ENCODE data around the gene MT1F. TPM values are rescaled to one million over a fixed set of nuclear protein-coding genes. Genes with fewer than 3 reads are reported as not detected.

MT1F gene
- total RNA-seq, 1 donor from 2014 or later, result not detected

DNA sequence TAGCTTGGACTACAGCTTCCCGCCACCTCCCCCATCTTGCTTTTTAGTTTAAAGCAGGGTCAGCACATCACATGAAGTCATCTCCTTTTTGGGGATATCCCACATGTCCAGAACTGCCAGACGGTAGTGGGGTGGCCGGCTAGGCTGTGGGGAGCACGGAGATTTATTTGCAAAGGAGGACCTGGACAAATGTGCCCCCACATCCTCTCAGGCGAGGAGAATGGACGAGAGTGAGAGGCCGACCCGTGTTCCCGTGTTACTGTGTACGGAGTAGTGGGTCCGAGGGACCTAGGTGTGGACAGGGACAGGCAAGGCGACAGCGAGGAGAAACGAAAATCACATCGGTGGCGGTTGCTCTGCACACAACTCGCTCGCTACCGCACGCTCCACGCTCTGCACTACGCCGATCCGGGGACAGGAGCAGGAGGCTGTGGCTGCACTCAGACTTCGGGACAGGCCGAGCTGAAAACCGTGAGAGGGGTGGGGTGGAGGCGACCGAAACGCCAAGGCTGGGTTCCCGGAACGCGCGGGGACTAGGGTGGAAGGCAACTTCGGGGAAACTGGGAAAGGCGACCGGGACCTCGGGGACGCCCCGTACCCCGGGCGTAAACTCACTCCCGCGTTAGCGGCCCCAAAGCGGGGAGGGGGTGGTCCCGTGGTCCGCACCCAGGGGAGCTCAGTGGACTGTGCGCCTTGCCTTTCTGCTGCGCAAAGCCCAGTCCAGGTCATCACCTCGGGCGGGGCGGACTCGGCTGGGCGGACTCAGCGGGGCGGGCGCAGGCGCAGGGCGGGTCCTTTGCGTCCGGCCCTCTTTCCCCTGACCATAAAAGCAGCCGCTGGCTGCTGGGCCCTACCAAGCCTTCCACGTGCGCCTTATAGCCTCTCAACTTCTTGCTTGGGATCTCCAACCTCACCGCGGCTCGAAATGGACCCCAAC lies 19.7 kb upstream of the MT1F start, which contains the start of gene MT1A:
Gene MT1A, plus strand, starts transcription at position 853 of the 937 bp plus-strand sequence. Its CDS starts 73 bp downstream, at position 926.
- no peak within 1 kb of the TSS for H3K27ac ChIP-seq (ENCODE audit: low read depth, low read length)
- peaks cover 16% of the 10 kb centered on the region for H3K4me1 ChIP-seq (ENCODE audit: insufficient read depth, low read length)
- TF ChIP-seq CTCF (IDR thresholded peaks at IDR 0.05; ENCODE audit: insufficient read depth, low read depth, low read length), result no peak
- peak; percentile 97 for TF ChIP-seq EZH2 (IDR thresholded peaks at IDR 0.05; ENCODE audit: insufficient read depth, low read length)
- H3K9me3 Mint-ChIP-seq (ENCODE audit: unreplicated experiment), result peaks cover 2% of the 10 kb centered on the region
- no peaks in the 10 kb centered on the region for H4K20me1 ChIP-seq (ENCODE audit: insufficient read depth, low read length)
- FAIRE-seq (no peak), DNase-seq (ENCODE audit: low read depth) (peak; percentile 26)
- peak within 1 kb of the TSS; percentile 90 for H2AFZ ChIP-seq (ENCODE audit: low read depth, low read length)
- H3K9me3 ChIP-seq (ENCODE audit: insufficient read depth, low read depth, low read length), result no peaks in the 10 kb centered on the region
- peaks cover 94% of the 10 kb centered on the region for H3K27me3 Mint-ChIP-seq (ENCODE audit: low read depth, unreplicated experiment)
- H3K27me3 ChIP-seq (ENCODE audit: insufficient read depth, low read length), result peaks cover 99% of the 10 kb centered on the region
- peak within 1 kb of the TSS; percentile 57 for H3K4me3 ChIP-seq (ENCODE audit: insufficient read depth, low read depth, low read length)
- no peaks in the 10 kb centered on the region for H3K36me3 Mint-ChIP-seq (ENCODE audit: low read depth, unreplicated experiment)
- H3K36me3 ChIP-seq (ENCODE audit: insufficient read depth, low read length), result no peaks in the 10 kb centered on the region
- H3K4me3 Mint-ChIP-seq (ENCODE audit: unreplicated experiment), result peak within 1 kb of the TSS; percentile 73
- H3K4me1 Mint-ChIP-seq (ENCODE audit: low read depth, unreplicated experiment), result peaks cover 4% of the 10 kb centered on the region
- no peak within 1 kb of the TSS for H3K27ac Mint-ChIP-seq (ENCODE audit: unreplicated experiment)
- H3K79me2 ChIP-seq (ENCODE audit: insufficient read depth, low read length), result no peaks in the 10 kb centered on the region
- H3K4me2 ChIP-seq (ENCODE audit: low read length), result peak within 1 kb of the TSS; percentile 92
- peak within 1 kb of the TSS; percentile 31 for H3K9ac ChIP-seq (ENCODE audit: low read length)

DNA sequence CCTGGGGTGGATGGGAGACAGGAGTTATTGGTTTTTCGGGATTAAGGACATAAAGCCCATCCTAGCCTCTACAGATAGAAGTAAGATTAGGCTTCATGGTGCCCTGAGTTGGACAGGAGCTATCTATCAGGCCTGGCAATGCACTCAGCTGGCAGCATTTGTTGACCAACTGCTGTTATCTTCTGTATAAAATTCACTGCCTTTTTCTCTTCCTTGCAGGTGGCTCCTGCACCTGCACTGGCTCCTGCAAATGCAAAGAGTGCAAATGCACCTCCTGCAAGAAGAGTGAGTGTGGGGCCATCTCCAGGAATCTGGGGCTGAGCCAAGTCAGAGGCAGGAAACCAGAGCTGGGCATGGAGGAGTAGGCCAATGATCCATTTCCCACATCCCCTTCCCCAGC lies 18.7 kb upstream of the MT1F start:
- no peaks in the 10 kb centered on the region for H3K79me2 ChIP-seq (ENCODE audit: insufficient read depth, low read length)
- no peaks in the 10 kb centered on the region for H4K20me1 ChIP-seq (ENCODE audit: insufficient read depth, low read length)
- TF ChIP-seq EZH2 (IDR thresholded peaks at IDR 0.05; ENCODE audit: insufficient read depth, low read length) (no peak), CTCF (IDR thresholded peaks at IDR 0.05; ENCODE audit: insufficient read depth, low read depth, low read length) (no peak)
- no peak overlapping the region for H2AFZ ChIP-seq (ENCODE audit: low read depth, low read length)
- no peak overlapping the region for H3K9ac ChIP-seq (ENCODE audit: low read length)
- no peaks in the 10 kb centered on the region for H3K9me3 ChIP-seq (ENCODE audit: insufficient read depth, low read depth, low read length)
- H3K9me3 Mint-ChIP-seq (ENCODE audit: unreplicated experiment), result no peaks in the 10 kb centered on the region
- H3K4me3 Mint-ChIP-seq (ENCODE audit: unreplicated experiment), result no peak overlapping the region
- no peak overlapping the region for H3K4me3 ChIP-seq (ENCODE audit: insufficient read depth, low read depth, low read length)
- H3K4me1 ChIP-seq (ENCODE audit: insufficient read depth, low read length), result peaks cover 24% of the 10 kb centered on the region
- peaks cover 91% of the 10 kb centered on the region for H3K27me3 Mint-ChIP-seq (ENCODE audit: low read depth, unreplicated experiment)
- FAIRE-seq (no peak), DNase-seq (ENCODE audit: low read depth) (no peak)
- H3K27ac Mint-ChIP-seq (ENCODE audit: unreplicated experiment), result no peak overlapping the region
- H3K36me3 Mint-ChIP-seq (ENCODE audit: low read depth, unreplicated experiment), result no peaks in the 10 kb centered on the region
- H3K36me3 ChIP-seq (ENCODE audit: insufficient read depth, low read length), result no peaks in the 10 kb centered on the region
- peaks cover 99% of the 10 kb centered on the region for H3K27me3 ChIP-seq (ENCODE audit: insufficient read depth, low read length)
- H3K4me2 ChIP-seq (ENCODE audit: low read length), result no peak overlapping the region
- H3K4me1 Mint-ChIP-seq (ENCODE audit: low read depth, unreplicated experiment), result peaks cover 4% of the 10 kb centered on the region
- H3K27ac ChIP-seq (ENCODE audit: low read depth, low read length), result no peak overlapping the region

GRCh38 chr16:56640076-56640475 lies 17.7 kb upstream of the MT1F start:
- peaks cover 99% of the 10 kb centered on the region for H3K27me3 ChIP-seq (ENCODE audit: insufficient read depth, low read length)
- H3K4me3 ChIP-seq (ENCODE audit: insufficient read depth, low read depth, low read length), result no peak overlapping the region
- Mint-ChIP-seq H3K36me3 (ENCODE audit: low read depth, unreplicated experiment) (no peaks in the 10 kb centered on the region), H3K4me1 (ENCODE audit: low read depth, unreplicated experiment) (peaks cover 1% of the 10 kb centered on the region), H3K27ac (ENCODE audit: unreplicated experiment) (no peak overlapping the region), H3K9me3 (ENCODE audit: unreplicated experiment) (no peaks in the 10 kb centered on the region), H3K27me3 (ENCODE audit: low read depth, unreplicated experiment) (peaks cover 91% of the 10 kb centered on the region), H3K4me3 (ENCODE audit: unreplicated experiment) (no peak overlapping the region)
- TF ChIP-seq CTCF (IDR thresholded peaks at IDR 0.05; ENCODE audit: insufficient read depth, low read depth, low read length) (no peak), EZH2 (IDR thresholded peaks at IDR 0.05; ENCODE audit: insufficient read depth, low read length) (peak; percentile 4)
- no peak overlapping the region for H3K4me2 ChIP-seq (ENCODE audit: low read length)
- no peaks in the 10 kb centered on the region for H3K9me3 ChIP-seq (ENCODE audit: insufficient read depth, low read depth, low read length)
- H2AFZ ChIP-seq (ENCODE audit: low read depth, low read length), result no peak overlapping the region
- no peak overlapping the region for H3K9ac ChIP-seq (ENCODE audit: low read length)
- H3K4me1 ChIP-seq (ENCODE audit: insufficient read depth, low read length), result peaks cover 21% of the 10 kb centered on the region
- no peak for DNase-seq (ENCODE audit: low read depth)
- H4K20me1 ChIP-seq (ENCODE audit: insufficient read depth, low read length), result no peaks in the 10 kb centered on the region
- no peak overlapping the region for H3K27ac ChIP-seq (ENCODE audit: low read depth, low read length)
- FAIRE-seq, result no peak
- H3K79me2 ChIP-seq (ENCODE audit: insufficient read depth, low read length), result no peaks in the 10 kb centered on the region
- no peaks in the 10 kb centered on the region for H3K36me3 ChIP-seq (ENCODE audit: insufficient read depth, low read length)

Measured in astrocyte (in vitro differentiated cells and primary cell).